HG03045 (cell line): ENCODE results near the gene TNFRSF8.

Source experiments
- ATAC-seq: cut with Tn5 transposase; IDR thresholded peaks from one replicate; pipeline ENCODE4 v1.9.1; 2021; ENCODE audit warnings: mild to moderate bottlenecking, moderate library complexity; ENCODE audit not compliant: unreplicated experiment

Gene TNFRSF8

GRCh38 chr1:12172042-12172851, 109.1 kb downstream of the TNFRSF8 start:
- no peak for ATAC-seq

DNA sequence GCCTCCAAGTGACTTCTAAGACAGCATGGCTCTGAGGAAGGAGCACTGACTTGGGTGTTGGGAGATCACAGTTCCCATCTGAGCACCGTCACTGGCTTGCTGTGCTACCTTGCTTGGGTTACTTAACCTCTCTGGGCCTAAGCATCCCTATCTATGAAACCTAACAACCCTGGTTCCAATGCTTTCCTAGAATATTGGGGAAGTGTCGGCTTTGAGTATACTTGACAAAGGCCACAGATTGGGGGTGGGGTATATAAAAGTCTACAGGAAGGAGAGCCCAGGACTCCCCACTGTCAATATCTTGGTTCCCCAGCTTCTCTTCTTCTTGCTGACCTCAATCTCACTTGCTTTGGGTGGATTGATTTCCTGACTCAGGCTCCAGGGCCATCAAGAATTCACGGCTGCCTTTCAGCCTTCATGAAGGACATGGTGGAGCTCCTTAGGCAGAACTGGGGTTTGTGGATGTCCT, 110.0 kb downstream of the TNFRSF8 start:
- no peak for ATAC-seq

DNA sequence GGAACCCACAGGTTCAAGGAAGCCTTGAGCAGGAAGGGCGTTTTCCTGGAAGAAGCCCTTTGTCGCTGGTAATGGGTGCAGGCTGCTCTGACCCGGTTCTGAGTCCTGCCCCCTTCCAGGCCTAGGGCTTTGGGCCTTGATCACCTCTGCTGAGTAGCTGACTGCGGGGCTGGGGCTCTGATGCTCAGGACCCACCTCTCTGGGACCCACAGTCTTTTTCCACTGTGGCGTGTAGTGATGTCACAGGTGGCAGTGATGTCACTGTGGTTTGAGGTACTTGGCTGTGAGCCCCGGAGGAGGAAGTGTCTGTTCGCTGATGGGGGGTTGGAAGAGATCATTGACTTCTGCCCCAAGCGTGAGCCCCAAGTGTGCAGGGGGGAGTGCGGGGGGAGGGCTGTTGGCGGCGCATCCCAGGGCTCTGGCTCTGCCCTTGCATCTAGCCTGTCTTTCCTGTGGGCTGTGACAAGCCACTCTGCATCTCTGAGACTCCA, 110.6 kb downstream of the TNFRSF8 start:
- ATAC-seq: no peak

- ATAC-seq: no peak
Measured at GRCh38 chr1:12174924-12175810, 112.1 kb downstream of the TNFRSF8 start.

GRCh38 chr1:12176298-12177118, 113.4 kb downstream of the TNFRSF8 start:
- no peak for ATAC-seq

DNA sequence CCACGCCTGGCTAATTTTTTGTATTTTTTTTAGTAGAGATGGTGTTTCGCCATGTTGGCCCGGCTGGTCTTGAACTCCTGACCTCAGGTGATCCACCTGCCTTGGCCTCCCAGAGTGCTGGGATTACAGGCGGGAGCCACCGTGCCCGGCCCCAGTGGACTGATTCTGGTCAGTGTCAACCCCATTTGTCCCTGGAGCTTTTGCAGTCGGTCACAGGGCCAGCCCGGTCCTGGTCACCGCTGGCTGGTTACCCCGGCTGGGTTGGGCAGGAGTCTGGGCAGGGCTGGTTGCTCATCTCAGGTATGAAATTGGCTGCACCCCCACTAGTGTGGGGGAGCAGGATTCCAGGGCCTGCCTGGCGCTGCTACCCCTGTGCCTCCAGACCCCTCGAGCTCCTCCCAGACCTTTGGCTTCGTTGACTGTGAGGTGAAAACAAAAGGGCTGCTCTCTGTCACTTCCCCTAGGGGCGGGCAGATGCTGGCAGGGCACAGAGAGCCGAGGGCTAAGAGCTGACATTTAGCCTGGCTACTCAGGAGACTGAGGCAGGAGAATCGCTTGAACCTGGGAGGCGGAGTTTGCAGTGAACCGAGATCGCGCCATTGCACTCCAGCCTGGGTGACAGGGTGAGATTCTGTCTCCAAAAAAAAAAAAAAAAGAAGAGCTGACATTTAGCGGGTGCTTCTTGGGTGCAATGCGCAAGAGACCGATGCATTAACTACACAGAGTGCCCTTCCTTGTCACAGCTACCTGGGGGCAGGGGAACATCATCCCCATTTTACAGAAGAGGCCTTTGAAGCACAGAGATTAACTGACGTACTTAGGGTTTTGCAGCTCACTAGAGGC, 114.3 kb downstream of the TNFRSF8 start:
- ATAC-seq: no peak

DNA sequence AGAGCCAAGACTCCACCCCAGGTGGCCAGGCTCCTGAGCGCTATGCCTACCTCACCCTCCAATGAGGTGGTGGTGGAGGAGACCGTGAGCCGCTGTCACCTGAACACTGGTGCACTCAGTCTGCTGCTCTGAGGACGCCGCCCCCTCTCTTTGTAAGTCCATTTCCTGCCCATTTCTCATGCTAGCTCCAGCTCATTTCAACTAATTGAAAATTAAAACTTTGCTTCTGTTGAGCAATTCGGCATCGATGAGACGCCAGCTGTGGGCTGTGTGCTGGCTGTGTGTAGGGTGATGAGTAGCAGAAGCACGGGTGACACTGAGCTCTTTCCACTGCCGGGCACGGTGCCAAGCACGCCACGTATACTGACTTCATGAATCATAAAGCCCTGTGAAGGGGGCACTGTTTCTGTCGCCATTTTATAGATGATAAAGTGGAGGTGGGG, 114.9 kb downstream of the TNFRSF8 start:
- no peak for ATAC-seq

GRCh38 chr1:12178511-12178910, 115.4 kb downstream of the TNFRSF8 start:
- no peak for ATAC-seq

DNA sequence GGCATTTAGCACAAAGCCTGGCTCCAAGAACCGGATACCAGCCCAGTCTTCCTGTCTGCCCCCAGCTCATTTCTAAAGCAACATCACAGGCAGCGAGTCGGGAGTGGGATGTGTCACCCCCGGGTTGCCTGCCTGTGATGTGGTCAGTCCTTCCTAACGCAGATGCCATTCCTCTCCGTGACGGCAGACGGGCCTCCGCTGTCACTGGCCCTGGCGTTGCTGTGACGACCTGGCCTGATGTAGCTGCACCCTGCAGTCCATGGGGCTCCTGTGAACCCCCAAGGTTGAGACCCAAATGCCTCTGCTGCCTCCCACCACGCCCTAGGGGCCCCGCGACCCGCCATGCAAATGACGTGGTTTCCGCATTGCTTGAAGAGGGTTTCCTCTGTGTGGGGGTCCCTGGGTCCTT, 116.0 kb downstream of the TNFRSF8 start:
- ATAC-seq: no peak

DNA sequence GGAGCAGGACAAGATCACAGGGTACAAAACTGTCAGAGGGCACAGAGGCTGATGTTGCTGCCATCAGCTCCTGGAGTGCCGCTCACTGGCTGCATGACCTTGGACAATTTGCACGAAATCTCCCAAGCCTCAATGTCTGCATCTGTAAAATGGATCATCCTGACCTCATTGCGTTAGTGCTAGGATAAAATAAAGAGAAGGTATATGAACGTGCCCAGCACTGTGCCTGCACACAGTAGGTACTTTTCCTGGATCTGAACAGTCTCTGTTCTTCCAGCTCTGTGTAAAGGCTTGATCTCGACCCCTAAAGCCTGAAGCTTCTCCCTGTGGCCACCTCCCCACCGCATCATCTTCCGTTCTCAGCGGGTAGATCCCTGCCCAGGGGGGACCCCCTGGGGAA, 116.6 kb downstream of the TNFRSF8 start:
- no peak for ATAC-seq

DNA sequence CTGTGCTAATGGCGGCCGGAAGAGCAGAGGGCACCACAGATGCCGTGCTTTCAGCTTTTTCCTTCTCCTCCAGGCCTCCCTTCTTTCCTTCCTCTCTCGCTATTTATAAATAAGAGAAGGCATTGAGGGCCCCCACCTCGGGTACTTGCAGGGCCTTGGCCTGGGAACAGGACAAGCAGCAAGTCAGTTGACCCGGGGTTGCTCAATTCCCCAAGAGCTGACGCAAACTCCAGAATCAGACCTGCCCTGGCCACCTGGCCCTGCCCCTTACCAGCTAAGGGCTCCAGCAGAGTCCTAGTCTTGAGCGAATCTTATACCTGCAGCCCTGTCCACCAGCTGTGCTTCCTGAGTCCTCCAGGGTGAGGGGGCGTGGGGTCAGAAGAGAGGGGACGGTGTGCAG, 117.2 kb downstream of the TNFRSF8 start:
- no peak for ATAC-seq

GRCh38 chr1:12180903-12181302, 117.8 kb downstream of the TNFRSF8 start:
- ATAC-seq: no peak

DNA sequence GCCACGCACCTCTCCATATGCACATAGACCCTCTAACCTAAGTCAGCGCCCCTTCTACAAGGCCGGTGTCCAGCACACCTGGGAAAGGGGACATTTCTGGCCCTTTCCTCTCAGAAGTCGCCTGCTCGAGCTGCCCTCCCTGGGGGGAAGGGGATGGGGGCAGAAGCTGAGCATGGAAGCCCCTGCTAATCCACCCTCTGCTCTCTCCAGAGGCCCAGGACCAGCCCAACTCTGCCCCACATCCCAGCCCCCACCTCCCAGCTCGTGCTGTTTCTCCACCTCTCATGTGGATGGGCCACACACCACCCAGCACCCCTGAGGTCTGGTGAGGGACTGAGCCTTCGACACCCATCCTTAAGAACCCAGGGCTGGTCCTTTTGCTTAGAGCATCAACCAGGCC, 118.5 kb downstream of the TNFRSF8 start:
- no peak for ATAC-seq

DNA sequence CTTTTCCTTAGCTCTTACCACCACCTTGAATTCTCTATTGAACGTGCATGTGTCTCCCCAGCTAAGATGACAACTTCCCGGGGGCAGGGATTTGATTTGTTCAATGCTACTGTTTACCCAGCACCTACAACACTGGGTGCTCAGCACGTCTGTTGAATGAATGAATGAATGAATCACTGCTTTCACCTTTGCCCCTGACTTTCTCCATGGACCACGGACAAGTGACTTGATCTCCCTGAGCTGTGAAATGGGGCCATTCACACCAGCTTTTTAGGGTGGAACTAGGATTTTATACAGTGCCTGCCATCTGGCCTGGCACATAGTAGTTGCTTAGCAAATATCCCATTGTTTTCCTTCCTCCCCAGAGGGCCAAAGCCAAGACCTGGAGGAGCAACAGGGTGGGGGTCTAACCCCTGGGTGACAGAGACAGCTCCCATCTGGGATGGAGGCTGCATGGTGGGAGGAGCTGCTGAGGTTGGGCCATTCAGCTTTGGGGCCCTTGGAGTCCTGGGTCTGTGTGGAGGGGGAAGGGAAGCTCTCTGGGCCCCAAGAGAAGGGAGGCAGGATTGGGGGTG, 119.4 kb downstream of the TNFRSF8 start:
- no peak for ATAC-seq

GRCh38 chr1:12183095-12183794, 120.1 kb downstream of the TNFRSF8 start:
- no peak for ATAC-seq

DNA sequence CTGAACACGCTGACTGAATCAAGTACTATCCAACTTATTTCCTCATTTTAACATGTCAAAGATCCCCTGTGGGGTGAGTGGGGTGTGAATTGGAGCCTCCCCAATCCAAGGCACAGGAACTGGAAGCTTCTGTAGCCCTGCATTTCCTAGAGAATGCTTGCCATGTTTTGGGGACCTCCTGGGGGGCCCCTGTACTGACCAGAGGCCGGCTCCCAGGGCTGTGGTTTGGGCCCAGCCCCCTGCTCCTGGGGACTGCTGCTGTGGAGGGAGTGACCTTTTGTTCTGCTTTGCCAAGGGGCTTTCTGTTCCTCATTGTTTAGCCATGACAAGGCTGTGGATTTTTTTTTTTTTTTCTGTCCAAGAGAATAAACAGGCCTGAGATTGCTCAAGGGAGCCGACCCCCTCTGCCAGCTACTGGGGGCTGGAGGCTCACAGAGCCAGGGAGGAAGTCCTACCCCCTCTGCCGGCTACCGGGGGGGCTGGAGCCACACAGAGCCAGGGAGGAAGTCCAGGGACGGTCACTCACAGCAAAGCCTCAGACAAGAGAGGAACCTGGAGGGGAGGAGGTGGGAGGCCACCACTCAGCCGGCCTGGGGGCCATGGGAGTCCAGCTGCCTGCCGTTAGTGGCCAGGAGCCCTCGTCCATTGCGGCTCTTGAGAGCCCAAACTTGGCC, 121.0 kb downstream of the TNFRSF8 start:
- no peak for ATAC-seq

DNA sequence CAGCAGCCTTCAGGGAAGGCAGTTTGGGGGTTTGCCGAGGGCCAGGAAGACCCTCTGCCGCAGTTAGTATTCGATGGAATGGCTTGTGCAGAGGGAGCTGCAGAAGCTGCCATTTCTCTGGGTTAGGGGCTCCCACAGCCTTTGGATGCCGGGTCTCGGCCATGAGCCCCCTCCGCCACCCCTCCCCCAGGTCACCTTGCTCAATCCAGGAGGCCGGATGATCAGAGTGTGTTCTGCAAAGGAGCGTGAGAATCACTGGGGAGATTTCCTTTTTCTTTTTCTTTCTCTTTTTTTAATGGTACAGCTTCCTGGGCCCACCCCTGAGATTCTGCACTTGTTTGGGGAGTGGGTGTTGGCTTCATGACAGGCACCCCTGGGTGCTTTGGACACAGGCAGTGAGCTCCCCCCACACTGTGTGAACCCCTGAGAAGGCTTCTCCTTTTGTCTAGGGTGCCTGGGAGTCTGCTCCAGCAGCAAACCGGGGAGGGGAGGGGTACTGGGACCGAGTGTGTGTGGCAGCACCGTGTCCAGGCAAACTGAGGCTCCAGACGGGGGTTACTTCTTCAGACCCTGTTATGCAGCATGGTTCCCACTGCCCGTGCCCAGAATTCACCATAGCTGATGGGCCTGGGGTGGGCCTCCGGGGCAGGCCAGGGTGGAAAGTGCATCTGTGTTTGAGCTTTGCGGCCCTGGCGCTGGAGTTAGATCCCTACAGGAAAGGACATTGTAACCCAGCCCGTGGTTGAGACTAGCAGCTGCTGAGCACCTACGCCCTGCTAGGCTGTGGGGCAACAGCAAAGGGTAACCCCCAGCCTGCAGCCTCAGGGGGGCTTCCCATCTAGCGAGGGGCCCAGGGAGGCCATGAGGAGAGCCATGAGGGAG, 122.2 kb downstream of the TNFRSF8 start:
- ATAC-seq: no peak
